Fibroblast of lung (primary cell): Measurements from ENCODE around the gene CCDC187.

Source experiments
- EZH2 ChIP-seq: IDR thresholded peaks from 2 replicates; pipeline ENCODE4 v1.5.1; 2012; ENCODE audit warnings: low read length, control low read depth, mild to moderate bottlenecking; ENCODE audit errors: missing control alignments
- TF ChIP-seq, protein P1 (sequence below), 2 donors: IDR thresholded peaks in 1 of 2; conservative IDR thresholded peaks in 1 of 2; 1 replicate in 1 of 2; 2 replicates in 1 of 2; pipeline ENCODE4 v1.5.1; 2011 to 2012; ENCODE audit warnings: low read length in 2 of 2, control low read depth in 1 of 2, inconsistent platforms in 1 of 2, low read depth in 1 of 2, mild to moderate bottlenecking in 1 of 2

DNA sequence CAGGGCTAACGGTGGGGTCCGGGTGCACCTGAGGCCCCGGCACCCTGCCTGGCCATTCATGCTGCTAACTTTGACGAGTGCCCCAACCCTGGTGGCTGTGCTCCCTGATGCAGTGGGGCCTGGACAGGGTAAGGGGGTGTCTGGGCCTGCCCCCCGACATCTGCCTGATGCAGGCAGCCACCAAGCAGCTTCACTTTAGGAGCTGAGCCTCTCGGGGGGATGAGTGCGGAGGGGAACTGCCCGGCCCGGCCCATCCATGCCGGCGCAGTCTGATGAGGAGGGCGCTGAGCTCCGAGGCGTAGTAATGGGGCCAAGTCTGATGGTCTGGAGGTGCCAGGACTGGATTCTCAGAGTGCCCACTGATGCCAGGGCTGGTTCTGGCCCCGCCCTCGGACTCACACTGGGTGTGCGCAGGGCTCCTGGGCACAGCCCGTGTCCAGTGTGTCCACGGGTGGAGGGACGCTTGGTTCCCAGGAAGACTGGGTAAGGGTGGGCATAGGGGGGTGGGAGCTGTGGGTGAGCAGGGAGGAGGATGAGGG, 43.1 kb upstream of the CCDC187 start:
- TF ChIP-seq, protein P1, sequence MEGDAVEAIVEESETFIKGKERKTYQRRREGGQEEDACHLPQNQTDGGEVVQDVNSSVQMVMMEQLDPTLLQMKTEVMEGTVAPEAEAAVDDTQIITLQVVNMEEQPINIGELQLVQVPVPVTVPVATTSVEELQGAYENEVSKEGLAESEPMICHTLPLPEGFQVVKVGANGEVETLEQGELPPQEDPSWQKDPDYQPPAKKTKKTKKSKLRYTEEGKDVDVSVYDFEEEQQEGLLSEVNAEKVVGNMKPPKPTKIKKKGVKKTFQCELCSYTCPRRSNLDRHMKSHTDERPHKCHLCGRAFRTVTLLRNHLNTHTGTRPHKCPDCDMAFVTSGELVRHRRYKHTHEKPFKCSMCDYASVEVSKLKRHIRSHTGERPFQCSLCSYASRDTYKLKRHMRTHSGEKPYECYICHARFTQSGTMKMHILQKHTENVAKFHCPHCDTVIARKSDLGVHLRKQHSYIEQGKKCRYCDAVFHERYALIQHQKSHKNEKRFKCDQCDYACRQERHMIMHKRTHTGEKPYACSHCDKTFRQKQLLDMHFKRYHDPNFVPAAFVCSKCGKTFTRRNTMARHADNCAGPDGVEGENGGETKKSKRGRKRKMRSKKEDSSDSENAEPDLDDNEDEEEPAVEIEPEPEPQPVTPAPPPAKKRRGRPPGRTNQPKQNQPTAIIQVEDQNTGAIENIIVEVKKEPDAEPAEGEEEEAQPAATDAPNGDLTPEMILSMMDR (conservative IDR thresholded peaks at IDR 0.05 in 1 of 2, IDR thresholded peaks at IDR 0.05 in 1 of 2; ENCODE audit: low read depth in 1 of 2, low read length in 2 of 2), result no peak
- TF ChIP-seq EZH2, result no peak
